GM19099 (cell line): ENCODE data around the gene OR10S1.

ENCODE experiments used
- POLR2A ChIP-seq: IDR thresholded peaks from 3 replicates; pipeline ENCODE4 v1.6.1; 2011; ENCODE audit warnings: low read depth; ENCODE audit not compliant: insufficient read length; ENCODE audit errors: extremely low read depth

OR10S1 gene

GRCh38 chr11:123977731-123978347 lies at the start of gene OR10S1:
Gene OR10S1 (minus strand): TSS chr11:123977781. CDS start chr11:123977664, 117 bp downstream.
- TF ChIP-seq POLR2A, result no peak

DNA sequence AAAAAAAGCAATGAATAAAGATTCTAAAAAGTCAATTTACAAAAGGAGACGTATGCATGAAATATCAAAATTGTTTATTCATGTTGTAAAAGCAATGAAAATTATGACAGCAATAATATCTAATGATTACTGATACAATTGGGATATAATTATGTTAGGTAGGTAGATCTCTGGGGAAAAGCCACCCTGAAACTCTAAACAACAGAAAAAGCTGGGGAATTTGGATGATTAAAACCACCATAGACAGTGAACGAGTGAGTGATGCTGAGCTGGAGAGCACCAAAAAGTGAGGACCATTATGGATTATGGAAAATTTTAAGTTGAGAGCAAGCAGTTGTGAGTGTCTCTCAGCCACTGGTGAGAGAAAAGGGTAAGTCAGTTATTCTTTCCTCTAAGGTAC lies 48.9 kb upstream of the OR10S1 start, which contains the start of gene OR10G8:
OR10G8 (plus strand) TSS at position 301 of the 400 bp plus-strand sequence. CDS start 2,825 bp downstream, outside the sequence.
- TF ChIP-seq POLR2A, result no peak

GRCh38 chr11:124012697-124013096 lies 35.1 kb upstream of the OR10S1 start, which contains the start of gene OR10G4:
Gene OR10G4 (plus strand): TSS chr11:124012997. CDS start chr11:124015575, 2,578 bp downstream.
- no peak for TF ChIP-seq POLR2A

- TF ChIP-seq POLR2A, result no peak
Measured at GRCh38 chr11:123995119-123995518, 17.5 kb upstream of the OR10S1 start, which contains the start of gene OR10G6. Gene OR10G6 (minus strand): TSS chr11:123995161. CDS start chr11:123995161, 0 bp downstream.

DNA sequence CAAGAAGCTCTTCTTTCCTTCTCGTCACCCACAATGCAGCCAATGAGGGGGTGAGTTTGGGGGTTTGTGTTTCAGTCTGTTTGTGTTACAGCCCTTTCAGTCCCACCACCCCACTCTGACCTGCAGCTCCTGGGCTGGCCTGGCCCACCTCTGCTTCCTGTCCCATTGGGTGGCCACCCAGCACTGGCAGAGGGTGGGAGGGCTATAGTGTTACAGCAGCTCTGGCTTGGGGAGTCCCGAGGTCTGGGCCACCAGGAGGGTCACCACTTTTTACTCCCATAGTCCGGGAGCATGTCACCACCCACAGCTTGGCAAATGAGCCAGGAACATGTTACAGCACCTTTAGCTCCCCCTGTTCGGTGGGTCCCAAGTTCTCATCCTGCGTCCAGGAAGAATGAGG lies 1.7 kb upstream of the OR10S1 start:
- TF ChIP-seq POLR2A, result no peak

DNA sequence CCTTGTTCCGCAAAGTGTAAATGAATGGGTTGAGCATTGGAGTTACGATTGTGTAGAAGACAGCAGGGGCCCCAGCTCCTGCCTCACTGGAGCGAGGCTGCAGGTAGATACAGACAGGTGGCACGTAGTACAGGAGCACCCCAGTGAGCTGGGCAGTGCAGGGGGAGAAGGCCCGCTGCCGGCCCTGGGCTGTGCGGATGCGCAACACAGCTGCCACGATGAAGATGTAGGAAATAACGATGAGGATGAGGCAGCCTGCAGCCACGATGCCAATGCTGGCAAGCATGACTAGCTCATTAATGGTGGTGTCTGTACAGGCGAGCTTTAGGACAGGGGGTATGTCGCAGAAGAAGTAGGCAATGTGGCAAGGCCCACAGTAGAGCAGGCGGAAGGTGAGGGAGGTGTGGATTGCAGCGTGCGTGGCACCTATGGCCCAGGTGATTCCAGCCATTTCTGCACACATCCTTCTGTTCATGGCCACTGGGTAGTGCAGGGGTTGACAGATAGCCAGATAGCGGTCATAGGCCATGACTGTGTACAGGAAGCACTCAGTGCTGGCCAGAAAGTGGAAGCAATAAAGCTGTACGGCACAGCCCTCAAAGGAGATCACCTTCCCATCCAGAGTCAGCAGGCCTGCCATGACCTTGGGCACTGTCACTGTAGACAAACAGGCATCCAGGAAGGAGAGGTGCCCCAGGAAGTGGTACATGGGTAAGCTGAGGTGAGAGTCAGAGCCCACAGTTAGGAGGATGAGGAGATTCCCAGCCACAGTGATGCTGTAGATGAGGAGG lies 616 bp downstream of the OR10S1 start:
- no peak for TF ChIP-seq POLR2A

DNA sequence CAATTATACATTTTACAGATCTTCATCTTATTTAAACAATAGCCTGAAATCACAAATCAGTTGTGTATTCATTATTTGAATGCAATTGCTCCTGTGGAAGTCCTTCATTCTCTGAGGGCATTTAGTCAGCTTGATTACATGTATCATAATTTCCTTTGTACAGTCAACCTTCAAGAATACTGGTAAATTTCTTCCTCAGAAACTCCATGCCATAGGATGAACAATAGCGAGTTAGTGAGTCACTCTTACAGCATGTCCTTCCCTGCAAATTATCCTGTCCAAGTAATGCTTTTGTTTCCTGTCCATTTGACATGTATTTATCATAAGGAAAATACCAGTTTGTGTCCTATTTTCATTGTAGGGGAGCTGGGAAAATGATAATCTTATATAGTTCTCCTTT lies 3.8 kb downstream of the OR10S1 start:
- no peak for TF ChIP-seq POLR2A

GRCh38 chr11:123956752-123957151 lies 20.8 kb downstream of the OR10S1 start:
- TF ChIP-seq POLR2A, result no peak

DNA sequence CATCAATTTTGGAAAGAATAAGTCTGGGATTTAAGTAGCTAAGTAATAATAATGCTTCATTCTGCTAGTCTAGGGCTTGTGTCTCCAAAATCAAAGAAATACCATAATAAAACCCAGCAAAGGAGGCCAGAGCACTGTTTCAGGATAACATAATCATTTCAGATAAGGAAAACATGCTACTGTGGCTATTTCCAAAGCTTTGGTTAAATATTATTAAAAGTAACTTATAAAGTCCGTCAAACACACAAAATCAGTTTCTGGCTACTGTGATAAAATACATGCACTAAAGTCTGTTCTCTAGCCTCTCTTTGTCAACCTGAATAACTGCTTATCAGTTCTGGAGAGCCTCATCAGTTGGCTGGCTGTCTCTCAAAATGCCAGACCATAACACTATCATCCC lies 32.4 kb downstream of the OR10S1 start:
- TF ChIP-seq POLR2A, result no peak

DNA sequence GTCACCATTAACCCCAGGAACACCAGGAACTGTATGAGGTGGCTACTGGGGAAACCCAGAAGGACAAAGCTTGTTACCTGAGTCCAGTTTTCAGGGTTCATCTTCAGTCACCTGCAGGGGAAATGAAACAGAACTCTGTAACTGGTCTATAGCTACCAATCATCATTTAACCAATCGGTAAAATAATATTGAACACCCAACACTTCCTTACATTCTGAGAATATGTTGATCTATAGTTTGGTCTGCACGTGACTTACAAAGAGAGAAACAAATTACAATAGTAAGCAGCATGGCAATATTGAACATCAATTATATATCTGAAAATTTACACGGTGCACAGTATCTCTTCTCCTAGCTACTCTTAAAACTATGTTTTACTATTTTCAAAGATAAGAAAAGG lies 33.8 kb downstream of the OR10S1 start, which contains the start of gene OR6T1:
OR6T1 (minus strand) TSS at position 101 of the 400 bp plus-strand sequence; CDS start at position 101, 0 bp downstream.
- TF ChIP-seq POLR2A, result no peak

DNA sequence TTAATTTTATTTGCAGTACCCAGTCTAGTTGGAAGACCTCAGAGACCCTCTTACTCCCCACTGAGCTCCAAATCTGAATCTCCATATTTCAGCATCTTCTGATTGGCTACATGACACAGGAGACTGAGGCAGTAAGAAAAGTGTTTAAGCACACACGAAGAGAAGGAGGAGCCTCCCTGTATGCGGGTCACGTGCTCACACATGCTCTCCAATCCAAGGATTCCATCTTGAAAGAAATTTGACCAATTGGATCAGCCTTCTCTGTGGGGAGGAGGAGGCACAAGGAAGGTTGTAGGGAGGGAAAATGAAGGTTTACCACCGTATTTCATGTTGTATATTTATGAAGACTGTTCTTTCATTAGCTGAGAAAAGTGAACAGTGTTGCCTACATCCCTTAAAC lies 35.2 kb downstream of the OR10S1 start:
- TF ChIP-seq POLR2A, result no peak

DNA sequence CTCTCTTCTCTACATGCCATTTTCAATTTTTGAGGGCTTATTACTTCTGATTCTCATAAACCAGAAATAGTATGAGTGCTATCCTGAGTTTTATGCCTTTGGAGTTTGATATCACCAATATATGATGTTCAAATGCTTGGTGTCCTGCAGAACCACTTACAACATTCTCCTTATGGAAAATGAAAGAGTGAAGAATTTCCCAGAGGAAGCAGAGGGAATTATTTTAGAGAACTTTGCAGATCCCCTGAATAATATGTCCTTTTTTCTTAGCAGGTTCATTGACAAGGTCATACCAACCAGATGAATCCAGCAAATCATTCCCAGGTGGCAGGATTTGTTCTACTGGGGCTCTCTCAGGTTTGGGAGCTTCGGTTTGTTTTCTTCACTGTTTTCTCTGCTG lies 38.3 kb downstream of the OR10S1 start, which contains the start of gene OR4D5:
OR4D5 (plus strand) TSS at position 301 of the 400 bp plus-strand sequence; CDS start at position 301, 0 bp downstream.
- no peak for TF ChIP-seq POLR2A
